GM19324 (cell line): ENCODE measurements around the gene CRACR2B.

Experiments used
- ATAC-seq: cut with Tn5 transposase; IDR thresholded peaks from one replicate; pipeline ENCODE4 v1.9.1; 2021; ENCODE audit warnings: mild to moderate bottlenecking, moderate library complexity; ENCODE audit not compliant: unreplicated experiment, low FRiP score

Gene CRACR2B

DNA sequence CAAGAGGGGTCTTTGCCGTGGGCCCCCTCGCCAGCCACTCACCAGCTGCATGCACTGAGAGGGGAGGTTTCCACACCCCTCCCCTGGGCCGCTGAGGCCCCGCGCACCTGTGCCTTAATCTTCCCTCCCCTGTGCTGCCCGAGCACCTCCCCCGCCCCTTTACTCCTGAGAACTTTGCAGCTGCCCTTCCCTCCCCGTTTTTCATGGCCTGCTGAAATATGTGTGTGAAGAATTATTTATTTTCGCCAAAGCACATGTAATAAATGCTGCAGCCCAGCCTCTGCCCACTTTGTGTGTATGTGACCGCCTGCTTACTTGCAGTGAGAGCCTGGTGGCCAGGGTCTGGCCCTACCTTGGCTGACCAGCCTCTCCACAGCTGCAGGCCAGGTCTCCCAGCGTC is 2.8 kb upstream of the CRACR2B start:
- ATAC-seq = no peak

GRCh38 chr11:825366-826226 is 2.1 kb upstream of the CRACR2B start:
- ATAC-seq = no peak

DNA sequence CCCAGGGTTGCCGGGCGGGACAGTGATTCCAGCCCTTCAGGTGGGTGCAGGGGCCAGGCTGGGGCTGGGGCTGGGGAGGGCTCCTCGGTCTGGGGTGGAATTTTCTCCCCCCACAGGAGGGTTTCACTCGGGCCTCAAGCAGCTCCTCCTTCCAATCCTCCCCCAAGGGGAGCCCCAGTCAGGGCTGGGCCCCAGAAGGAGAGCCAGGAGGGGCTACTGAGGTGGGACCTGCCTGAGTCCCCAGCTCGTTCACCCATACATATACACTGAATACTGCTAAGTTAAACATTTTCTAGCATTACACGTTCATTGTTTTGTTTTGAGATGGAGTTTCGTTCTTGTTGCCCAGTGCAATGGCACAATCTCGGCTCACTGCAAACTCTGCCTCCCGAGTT is 1.5 kb upstream of the CRACR2B start:
- ATAC-seq = no peak

DNA sequence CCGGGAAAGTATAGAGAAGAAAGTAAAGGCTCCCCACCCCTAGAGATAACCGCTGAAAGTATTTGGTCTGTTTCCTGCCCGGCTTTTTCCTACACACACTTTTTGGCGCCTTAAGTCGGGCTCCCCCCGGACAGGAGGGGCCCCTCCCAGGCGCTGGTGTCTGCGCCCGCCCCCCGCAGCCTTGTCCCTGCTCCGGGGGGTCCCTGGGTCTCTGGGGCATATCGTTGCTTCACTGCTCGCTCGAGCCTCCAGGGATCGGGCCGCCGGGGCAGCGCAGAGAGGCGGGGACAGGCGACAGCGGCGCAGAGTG is 928 bp upstream of the CRACR2B start:
- ATAC-seq = no peak

DNA sequence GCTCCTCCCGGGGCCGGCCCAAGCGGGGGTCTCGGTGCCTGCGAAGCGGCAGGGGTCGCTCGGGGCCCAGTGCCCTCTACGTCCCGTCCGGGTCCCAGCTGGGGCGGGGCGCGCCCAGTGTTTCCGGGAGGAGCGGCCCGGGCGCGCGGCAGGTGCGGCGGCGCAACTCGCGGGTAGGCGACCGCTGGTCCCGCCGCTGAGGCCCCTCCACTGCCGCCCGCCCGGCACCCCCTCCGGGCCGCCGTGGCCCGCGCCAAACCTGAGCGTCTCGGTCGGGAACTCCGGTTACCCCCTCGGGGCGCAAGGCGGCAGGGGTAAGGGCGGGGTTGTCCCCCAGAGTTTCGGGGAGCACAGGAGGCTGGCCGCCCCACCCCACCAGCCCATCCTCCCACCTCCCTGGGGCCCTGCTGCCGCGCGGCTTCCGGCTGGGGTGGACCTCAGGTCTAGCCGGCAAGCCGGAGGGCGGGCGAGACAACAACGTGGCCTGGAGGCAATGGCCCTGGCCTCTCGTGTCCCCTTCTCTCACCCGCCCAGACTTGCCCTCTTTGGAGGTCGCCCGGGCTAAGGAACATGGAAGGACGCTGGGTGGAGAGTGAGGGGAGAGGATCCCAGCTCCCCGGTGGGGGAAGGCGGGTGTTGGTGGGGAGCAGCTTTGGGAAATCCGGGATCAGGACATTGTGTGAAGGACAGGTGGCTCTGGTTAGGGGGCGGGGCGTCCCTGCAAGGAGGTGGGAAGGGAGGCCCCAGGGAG is 398 bp upstream of the CRACR2B start:
- peak; percentile 33 for ATAC-seq

DNA sequence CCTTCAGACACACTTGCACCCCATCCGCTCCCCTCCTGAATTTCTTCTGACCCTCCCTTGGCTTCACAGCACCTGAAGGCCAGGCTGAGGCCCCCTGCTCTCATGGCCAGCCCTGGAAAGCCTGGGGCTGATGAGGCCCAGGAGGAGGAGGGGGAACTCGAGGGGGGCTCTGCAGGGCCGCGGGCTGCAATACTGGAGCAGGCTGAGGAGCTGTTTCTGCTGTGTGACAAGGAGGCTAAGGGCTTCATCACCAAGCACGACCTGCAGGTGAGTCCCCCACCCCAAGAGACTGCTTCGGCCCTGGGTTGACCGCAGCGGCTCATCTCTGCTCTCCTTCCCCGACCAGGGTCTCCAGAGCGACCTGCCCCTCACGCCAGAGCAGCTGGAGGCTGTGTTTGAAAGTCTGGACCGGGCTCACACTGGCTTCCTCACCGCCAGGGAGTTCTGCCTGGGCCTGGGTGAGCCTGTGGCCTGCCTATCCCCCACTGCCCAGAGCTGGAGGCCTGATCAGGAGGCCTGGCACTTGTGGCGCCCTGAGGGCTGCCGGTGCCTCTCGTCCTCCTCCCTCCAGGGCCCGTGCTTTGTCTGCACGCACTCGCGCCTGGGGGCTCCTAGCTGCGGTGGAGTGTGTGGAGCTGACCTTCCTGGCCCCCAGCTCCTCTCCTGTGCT is 922 bp downstream of the CRACR2B start:
- no peak for ATAC-seq

GRCh38 chr11:829176-829846 is 1.6 kb downstream of the CRACR2B start:
- no peak for ATAC-seq

- no peak for ATAC-seq
Observed at GRCh38 chr11:829847-830294, 2.2 kb downstream of the CRACR2B start.

GRCh38 chr11:830295-831117 is 2.8 kb downstream of the CRACR2B start:
- ATAC-seq = no peak

DNA sequence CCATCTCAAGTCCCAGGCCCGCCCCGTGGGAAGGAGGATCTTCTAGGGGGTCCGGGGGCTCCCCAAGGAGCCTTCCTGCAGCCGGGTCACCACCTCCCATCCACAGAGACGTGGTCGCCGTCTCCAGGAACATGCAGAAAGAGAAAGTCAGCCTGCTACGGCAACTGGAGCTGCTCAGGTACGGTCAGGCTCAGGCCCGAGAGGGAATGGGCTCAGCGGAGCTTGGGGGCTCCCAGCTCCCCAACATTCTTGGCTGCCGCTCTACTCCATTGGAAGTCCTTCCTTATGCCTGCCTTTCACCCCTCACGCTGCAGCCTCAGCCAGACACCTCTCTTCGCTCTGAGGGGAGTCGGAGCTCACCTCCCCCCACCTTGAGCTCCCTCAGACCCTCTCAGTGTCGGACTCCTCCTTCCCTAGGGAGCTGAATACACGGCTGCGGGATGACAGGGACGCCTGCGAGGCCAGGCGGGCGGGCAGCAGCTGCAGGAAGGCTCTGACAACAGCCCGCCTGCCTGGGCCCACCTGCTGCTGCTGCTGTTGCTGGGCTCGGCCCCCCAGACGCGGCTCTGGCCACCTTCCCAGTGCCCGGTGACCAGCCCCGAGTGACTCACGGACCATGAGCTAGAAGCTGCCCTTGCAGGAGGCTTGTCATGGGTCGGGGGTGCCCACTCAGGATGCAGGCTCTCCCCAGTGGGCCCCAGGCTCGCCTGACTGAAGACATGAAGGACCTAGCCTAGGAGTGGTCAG is 3.6 kb downstream of the CRACR2B start:
- no peak for ATAC-seq

DNA sequence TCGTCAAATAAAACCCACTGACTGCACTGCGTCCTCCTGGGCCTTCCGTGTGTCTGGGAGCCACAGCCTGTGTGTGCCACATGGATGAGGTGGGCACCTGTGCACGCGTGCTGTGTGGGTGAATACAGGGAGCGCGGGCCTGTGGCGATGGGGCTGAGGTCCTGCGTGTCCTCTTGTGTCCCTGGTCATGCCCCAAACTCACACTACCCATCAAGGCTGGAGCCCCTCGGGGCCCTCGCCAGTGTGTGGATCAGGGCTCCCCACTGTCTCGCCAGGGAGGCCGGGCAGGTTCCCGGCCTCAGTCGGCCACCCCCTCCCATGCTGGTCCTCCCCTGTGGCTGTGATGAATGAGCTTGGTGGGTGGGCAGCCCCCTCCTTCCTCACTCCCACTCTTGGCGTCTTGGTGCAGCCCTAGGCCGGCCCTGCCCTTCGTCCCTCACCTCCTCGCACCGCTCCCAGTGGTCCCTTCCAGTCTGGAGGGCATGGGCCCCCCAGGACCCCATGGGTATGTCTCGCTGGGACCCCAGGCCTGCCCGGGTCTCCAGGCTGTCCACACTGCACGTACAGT is 4.3 kb downstream of the CRACR2B start:
- no peak for ATAC-seq

- peak; percentile 37 for ATAC-seq
Observed at GRCh38 chr11:832529-833113, 4.9 kb downstream of the CRACR2B start, which contains the start of gene CD151. CD151 (plus strand) TSS chr11:832952; CDS start chr11:836070, 3,118 bp downstream.

GRCh38 chr11:833114-833791 is 5.5 kb downstream of the CRACR2B start:
- ATAC-seq = peak; percentile 17

- no peak for ATAC-seq
Observed at GRCh38 chr11:833849-834311, 6.2 kb downstream of the CRACR2B start.

GRCh38 chr11:834371-835316 is 6.9 kb downstream of the CRACR2B start:
- ATAC-seq = no peak

DNA sequence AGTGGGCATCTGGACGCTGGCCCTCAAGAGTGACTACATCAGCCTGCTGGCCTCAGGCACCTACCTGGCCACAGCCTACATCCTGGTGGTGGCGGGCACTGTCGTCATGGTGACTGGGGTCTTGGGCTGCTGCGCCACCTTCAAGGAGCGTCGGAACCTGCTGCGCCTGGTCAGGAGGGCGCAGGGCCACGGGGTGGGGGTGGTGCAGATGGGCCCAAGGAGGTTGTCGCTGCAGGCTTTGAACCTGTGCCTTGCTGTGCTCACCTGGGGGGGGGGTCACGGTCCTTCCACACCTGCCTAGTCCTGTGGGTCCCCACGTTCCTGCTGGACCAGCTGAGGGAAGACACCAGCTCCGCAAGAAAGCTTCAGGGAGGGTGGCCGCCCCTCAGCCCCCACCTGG is 8.6 kb downstream of the CRACR2B start:
- ATAC-seq = no peak

GRCh38 chr11:836700-837099 is 9.0 kb downstream of the CRACR2B start:
- no peak for ATAC-seq
